SK-N-SH treated with all-trans-retinoic acid at 6 μM for 48 hours (cell line): ENCODE data around the gene STRAP.

ENCODE experiments used
- ATAC-seq: fragments of 200-7000 bp; cut with Tn5 transposase; 3 replicates; pipeline ENCODE4 v1.9.1; 2020; ENCODE audit warnings: mild to moderate bottlenecking, moderate library complexity
- ARNTL ChIP-seq: fragments of 450-650 bp; formaldehyde crosslinking; IDR thresholded peaks from 2 replicates; pipeline ENCODE4 v1.5.0; 2020; ENCODE audit warnings: low read depth, mild to moderate bottlenecking, moderate library complexity, borderline replicate concordance
- BACH2 ChIP-seq: fragments of 250-450 bp; sonication (Bioruptor Pico); IDR thresholded peaks from 2 replicates; pipeline ENCODE4 v1.9.0; 2021; ENCODE audit warnings: mild to moderate bottlenecking, borderline replicate concordance
- CSDC2 ChIP-seq: fragments of 250-450 bp; sonication (Bioruptor Pico); IDR thresholded peaks from 2 replicates; pipeline ENCODE4 v1.5.0; 2020; ENCODE audit warnings: mild to moderate bottlenecking, moderate library complexity
- ESRRG ChIP-seq: fragments of 250-450 bp; sonication (Bioruptor Pico); IDR thresholded peaks from 2 replicates; pipeline ENCODE4 v1.6.1; 2021; ENCODE audit warnings: mild to moderate bottlenecking
- ISL1 ChIP-seq: fragments of 250-450 bp; sonication (Bioruptor Pico); IDR thresholded peaks from 2 replicates; pipeline ENCODE4 v2.1.2; 2022; ENCODE audit warnings: mild to moderate bottlenecking, moderate library complexity
- PATZ1 ChIP-seq: fragments of 250-450 bp; sonication (Bioruptor Pico); IDR thresholded peaks from 2 replicates; pipeline ENCODE4 v1.8.0; 2020; ENCODE audit warnings: mild to moderate bottlenecking, moderate library complexity, borderline replicate concordance
- PPARA ChIP-seq: fragments of 250-450 bp; sonication (Bioruptor Pico); IDR thresholded peaks from 2 replicates; pipeline ENCODE4 v1.5.0; 2020; ENCODE audit warnings: mild to moderate bottlenecking, borderline replicate concordance
- RARB ChIP-seq: fragments of 250-450 bp; sonication (Bioruptor Pico); IDR thresholded peaks from 2 replicates; pipeline ENCODE4 v1.8.0; 2021; ENCODE audit warnings: mild to moderate bottlenecking, moderate library complexity
- SNAI2 ChIP-seq: fragments of 250-450 bp; sonication (Bioruptor Pico); IDR thresholded peaks from 2 replicates; pipeline ENCODE4 v1.5.0; 2020; ENCODE audit warnings: mild to moderate bottlenecking, moderate library complexity
- TCF4 ChIP-seq: fragments of 250-450 bp; sonication (Bioruptor Pico); IDR thresholded peaks from 2 replicates; pipeline ENCODE4 v1.8.0; 2021; ENCODE audit warnings: mild to moderate bottlenecking, moderate library complexity, borderline replicate concordance
- TOX ChIP-seq: fragments of 250-450 bp; sonication (Bioruptor Pico); IDR thresholded peaks from 2 replicates; pipeline ENCODE4 v1.8.0; 2021; ENCODE audit warnings: mild to moderate bottlenecking, moderate library complexity, borderline replicate concordance
- ZC3H10 ChIP-seq: fragments of 250-450 bp; sonication (Bioruptor Pico); IDR thresholded peaks from 2 replicates; pipeline ENCODE4 v1.5.1; 2021; ENCODE audit warnings: mild to moderate bottlenecking, moderate library complexity
- ZFP3 ChIP-seq: fragments of 250-450 bp; sonication (Bioruptor Pico); IDR thresholded peaks from 2 replicates; pipeline ENCODE4 v1.5.0; 2020; ENCODE audit warnings: mild to moderate bottlenecking, moderate library complexity
- ZFP30 ChIP-seq: fragments of 450-650 bp; formaldehyde crosslinking; IDR thresholded peaks from 2 replicates; pipeline ENCODE4 v1.5.0; 2022; ENCODE audit warnings: mild to moderate bottlenecking, moderate library complexity
- ZNF565 ChIP-seq: fragments of 450-650 bp; formaldehyde crosslinking; conservative IDR thresholded peaks from 2 replicates; pipeline ENCODE4 v1.5.0; 2020; ENCODE audit warnings: low read depth, mild to moderate bottlenecking, moderate library complexity
- ZNF70 ChIP-seq: fragments of 450-650 bp; formaldehyde crosslinking; IDR thresholded peaks from 2 replicates; pipeline ENCODE4 v1.5.0; 2020; ENCODE audit warnings: mild to moderate bottlenecking, moderate library complexity
- ZNF8 ChIP-seq: fragments of 450-650 bp; formaldehyde crosslinking; IDR thresholded peaks from 2 replicates; pipeline ENCODE4 v1.5.0; 2020; ENCODE audit warnings: mild to moderate bottlenecking, moderate library complexity
- TF ChIP-seq, protein P1 (sequence below): fragments of 250-450 bp; sonication (Bioruptor Pico); IDR thresholded peaks from 2 replicates; pipeline ENCODE4 v1.5.1; 2020; ENCODE audit warnings: low read depth, mild to moderate bottlenecking, moderate library complexity
- TF ChIP-seq, protein P2 (sequence below): fragments of 250-450 bp; sonication (Bioruptor Pico); IDR thresholded peaks from 2 replicates; pipeline ENCODE4 v1.5.1; 2021; ENCODE audit warnings: mild to moderate bottlenecking, moderate library complexity
- TF ChIP-seq, protein P3 (sequence below): fragments of 250-450 bp; sonication (Bioruptor Pico); IDR thresholded peaks from 2 replicates; pipeline ENCODE4 v1.5.0; 2020; ENCODE audit warnings: mild to moderate bottlenecking, moderate library complexity

STRAP gene

DNA sequence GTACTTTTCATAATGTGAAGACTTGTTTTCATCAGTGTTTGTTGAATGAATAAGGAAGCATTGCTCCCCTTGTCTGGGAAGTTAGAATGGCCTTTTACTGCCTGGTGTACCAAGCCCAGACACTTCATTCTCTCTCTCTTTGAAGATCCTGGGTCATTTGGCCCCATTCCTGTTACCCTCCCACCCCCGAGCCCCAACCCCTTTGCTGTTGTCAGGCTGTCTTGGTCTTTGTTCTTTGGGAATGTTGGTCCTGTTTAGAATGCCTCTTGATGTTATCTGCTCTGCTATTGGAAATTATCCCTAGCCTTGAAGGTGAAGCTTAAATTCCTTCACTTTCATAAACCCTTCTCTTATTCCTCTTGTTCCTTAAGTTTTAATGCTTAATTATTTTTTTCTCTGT, 42.8 kb downstream of the STRAP start (continued):
- no peak for TF ChIP-seq PATZ1 (CRISPR knock-in tag)
- TF ChIP-seq CSDC2 (CRISPR knock-in tag), result no peak
- TF ChIP-seq, protein P1, sequence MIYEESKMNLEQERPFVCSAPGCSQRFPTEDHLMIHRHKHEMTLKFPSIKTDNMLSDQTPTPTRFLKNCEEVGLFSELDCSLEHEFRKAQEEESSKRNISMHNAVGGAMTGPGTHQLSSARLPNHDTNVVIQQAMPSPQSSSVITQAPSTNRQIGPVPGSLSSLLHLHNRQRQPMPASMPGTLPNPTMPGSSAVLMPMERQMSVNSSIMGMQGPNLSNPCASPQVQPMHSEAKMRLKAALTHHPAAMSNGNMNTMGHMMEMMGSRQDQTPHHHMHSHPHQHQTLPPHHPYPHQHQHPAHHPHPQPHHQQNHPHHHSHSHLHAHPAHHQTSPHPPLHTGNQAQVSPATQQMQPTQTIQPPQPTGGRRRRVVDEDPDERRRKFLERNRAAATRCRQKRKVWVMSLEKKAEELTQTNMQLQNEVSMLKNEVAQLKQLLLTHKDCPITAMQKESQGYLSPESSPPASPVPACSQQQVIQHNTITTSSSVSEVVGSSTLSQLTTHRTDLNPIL (CRISPR knock-in tag), result no peak
- no peak for TF ChIP-seq ZNF8
- TF ChIP-seq TCF4 (CRISPR knock-in tag), result no peak
- no peak for TF ChIP-seq ZNF70 (CRISPR knock-in tag)

- ATAC-seq, result peak; percentile 84
- no peak for TF ChIP-seq PPARA
- TF ChIP-seq ZFP3 (CRISPR knock-in tag), result no peak
- TF ChIP-seq TOX (CRISPR knock-in tag), result no peak
- TF ChIP-seq ZNF565, result no peak
- TF ChIP-seq, protein P1 (CRISPR knock-in tag), result no peak
- no peak for TF ChIP-seq ZNF70 (CRISPR knock-in tag)
- TF ChIP-seq ZFP30 (CRISPR knock-in tag), result no peak
- TF ChIP-seq BACH2, result no peak
- TF ChIP-seq, protein P2, sequence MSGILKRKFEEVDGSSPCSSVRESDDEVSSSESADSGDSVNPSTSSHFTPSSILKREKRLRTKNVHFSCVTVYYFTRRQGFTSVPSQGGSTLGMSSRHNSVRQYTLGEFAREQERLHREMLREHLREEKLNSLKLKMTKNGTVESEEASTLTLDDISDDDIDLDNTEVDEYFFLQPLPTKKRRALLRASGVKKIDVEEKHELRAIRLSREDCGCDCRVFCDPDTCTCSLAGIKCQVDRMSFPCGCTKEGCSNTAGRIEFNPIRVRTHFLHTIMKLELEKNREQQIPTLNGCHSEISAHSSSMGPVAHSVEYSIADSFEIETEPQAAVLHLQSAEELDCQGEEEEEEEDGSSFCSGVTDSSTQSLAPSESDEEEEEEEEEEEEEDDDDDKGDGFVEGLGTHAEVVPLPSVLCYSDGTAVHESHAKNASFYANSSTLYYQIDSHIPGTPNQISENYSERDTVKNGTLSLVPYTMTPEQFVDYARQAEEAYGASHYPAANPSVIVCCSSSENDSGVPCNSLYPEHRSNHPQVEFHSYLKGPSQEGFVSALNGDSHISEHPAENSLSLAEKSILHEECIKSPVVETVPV (CRISPR knock-in tag), result no peak
- TF ChIP-seq ARNTL (CRISPR knock-in tag), result no peak
Measured at GRCh38 chr12:15928346-15928745, 46.2 kb downstream of the STRAP start.

DNA sequence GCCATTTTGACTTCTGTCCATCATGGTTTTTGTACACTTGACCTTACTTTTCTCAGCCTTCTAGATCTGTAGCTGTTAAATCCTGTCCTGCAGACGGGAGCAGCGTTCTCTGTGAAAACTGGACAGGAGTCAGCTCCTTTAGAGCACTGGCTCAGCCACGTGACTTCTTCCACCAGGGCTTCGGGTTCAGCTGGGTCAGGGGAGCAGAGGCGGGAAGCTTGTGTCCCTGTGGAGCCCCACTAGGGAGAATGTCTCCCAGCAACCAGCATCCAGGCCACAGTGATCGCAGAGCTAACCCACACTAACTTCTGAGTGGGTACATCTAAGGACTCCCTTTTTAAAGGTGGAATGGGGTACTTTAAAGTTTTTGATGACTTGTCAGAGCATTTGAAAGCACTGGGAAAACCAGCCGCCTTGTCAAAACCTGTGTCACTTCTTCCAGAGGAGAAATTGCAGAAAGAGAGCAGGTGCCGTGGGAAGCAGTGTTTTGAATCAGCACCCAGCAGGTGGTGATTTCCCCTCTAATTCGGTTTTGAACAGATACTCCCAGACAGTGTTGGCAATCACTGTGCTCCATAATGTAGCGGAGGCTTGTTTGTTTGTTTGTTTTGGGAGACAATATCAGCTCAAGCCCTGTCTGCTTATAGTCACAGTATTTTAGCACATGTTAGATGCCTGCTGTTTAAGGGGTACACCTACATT, 46.8 kb downstream of the STRAP start:
- TF ChIP-seq ZC3H10 (no peak), ISL1 (CRISPR knock-in tag) (no peak), ARNTL (CRISPR knock-in tag) (no peak), ZNF70 (CRISPR knock-in tag) (no peak), SNAI2 (no peak), ZFP3 (CRISPR knock-in tag) (no peak), PATZ1 (CRISPR knock-in tag) (no peak)

GRCh38 chr12:15931590-15932053, 49.4 kb downstream of the STRAP start:
- ATAC-seq, result no peak
- TF ChIP-seq ZNF8, result no peak
- TF ChIP-seq ZFP3 (CRISPR knock-in tag), result no peak
- TF ChIP-seq ZNF70 (CRISPR knock-in tag), result no peak
- TF ChIP-seq PPARA, result no peak
- TF ChIP-seq ARNTL (CRISPR knock-in tag), result no peak
- TF ChIP-seq, protein P1 (CRISPR knock-in tag), result no peak
- TF ChIP-seq, protein P3, sequence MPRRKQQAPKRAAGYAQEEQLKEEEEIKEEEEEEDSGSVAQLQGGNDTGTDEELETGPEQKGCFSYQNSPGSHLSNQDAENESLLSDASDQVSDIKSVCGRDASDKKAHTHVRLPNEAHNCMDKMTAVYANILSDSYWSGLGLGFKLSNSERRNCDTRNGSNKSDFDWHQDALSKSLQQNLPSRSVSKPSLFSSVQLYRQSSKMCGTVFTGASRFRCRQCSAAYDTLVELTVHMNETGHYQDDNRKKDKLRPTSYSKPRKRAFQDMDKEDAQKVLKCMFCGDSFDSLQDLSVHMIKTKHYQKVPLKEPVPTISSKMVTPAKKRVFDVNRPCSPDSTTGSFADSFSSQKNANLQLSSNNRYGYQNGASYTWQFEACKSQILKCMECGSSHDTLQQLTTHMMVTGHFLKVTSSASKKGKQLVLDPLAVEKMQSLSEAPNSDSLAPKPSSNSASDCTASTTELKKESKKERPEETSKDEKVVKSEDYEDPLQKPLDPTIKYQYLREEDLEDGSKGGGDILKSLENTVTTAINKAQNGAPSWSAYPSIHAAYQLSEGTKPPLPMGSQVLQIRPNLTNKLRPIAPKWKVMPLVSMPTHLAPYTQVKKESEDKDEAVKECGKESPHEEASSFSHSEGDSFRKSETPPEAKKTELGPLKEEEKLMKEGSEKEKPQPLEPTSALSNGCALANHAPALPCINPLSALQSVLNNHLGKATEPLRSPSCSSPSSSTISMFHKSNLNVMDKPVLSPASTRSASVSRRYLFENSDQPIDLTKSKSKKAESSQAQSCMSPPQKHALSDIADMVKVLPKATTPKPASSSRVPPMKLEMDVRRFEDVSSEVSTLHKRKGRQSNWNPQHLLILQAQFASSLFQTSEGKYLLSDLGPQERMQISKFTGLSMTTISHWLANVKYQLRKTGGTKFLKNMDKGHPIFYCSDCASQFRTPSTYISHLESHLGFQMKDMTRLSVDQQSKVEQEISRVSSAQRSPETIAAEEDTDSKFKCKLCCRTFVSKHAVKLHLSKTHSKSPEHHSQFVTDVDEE (CRISPR knock-in tag), result no peak
- TF ChIP-seq ZNF565, result no peak
- no peak for TF ChIP-seq RARB
- no peak for TF ChIP-seq PATZ1 (CRISPR knock-in tag)
- no peak for TF ChIP-seq SNAI2
- no peak for TF ChIP-seq ZC3H10
- TF ChIP-seq ESRRG (CRISPR knock-in tag), result no peak

More for the DNA sequence above, 46.8 kb downstream of the STRAP start:
- no peak for ATAC-seq
